IMR-90 (cell line): ENCODE results near the gene FKBP10. TPM values are rescaled to one million over a fixed set of nuclear protein-coding genes. Genes with fewer than 3 reads are reported as not detected.

ENCODE experiments used
- ATAC-seq: fragments of 200-7000 bp; cut with Tn5 transposase; 2 replicates; pipeline ENCODE4 v1.9.1; 2020; ENCODE audit warnings: low read depth, mild to moderate bottlenecking, moderate library complexity
- BruUV-seq: library from RNA; stranded (reverse); fragments of 400-500 nt; replicated peaks from 2 replicates; lab custom pipeline; 2021; lab: Mats Ljungman, UMichigan
- CTCF ChIA-PET: fragments of 300-600 bp; formaldehyde crosslinking; extraction: SDS; loops from one replicate; lab custom pipeline; 2021; ENCODE audit warnings: antibody characterized with exemption; lab: Yijun Ruan, JAX
- POLR2A ChIA-PET: fragments of 300-600 bp; sonication (Branson Sonifier 250); formaldehyde crosslinking; loops from one replicate; lab custom pipeline; 2022; ENCODE audit warnings: antibody characterized with exemption; ENCODE audit not compliant: unreplicated experiment; lab: Charles Lee
- DNase-seq: peaks from one replicate; pipeline ENCODE4 v3.0.0; 2013
- H2AFZ ChIP-seq: replicated peaks from 2 replicates; pipeline ENCODE3; 2013; ENCODE audit warnings: low read length, mild to moderate bottlenecking; ENCODE audit not compliant: poor library complexity
- H2AK5ac ChIP-seq: 2 replicates; pipeline ENCODE4 v1.6.1; 2013; ENCODE audit warnings: low read depth, low read length, inconsistent platforms
- H2AK9ac ChIP-seq: replicated peaks from 2 replicates; pipeline ENCODE3; 2013; ENCODE audit warnings: mild to moderate bottlenecking, low read depth, low read length, moderate library complexity; ENCODE audit not compliant: poor library complexity
- H2BK120ac ChIP-seq: 2 replicates; pipeline ENCODE4 v1.6.1; 2013; ENCODE audit warnings: low read depth, low read length, inconsistent platforms
- H2BK15ac ChIP-seq: 3 replicates; pipeline ENCODE4 v1.6.1; 2013; ENCODE audit warnings: low read depth, low read length, inconsistent platforms
- H2BK20ac ChIP-seq: 2 replicates; pipeline ENCODE4 v1.6.1; 2013; ENCODE audit warnings: low read depth, mild to moderate bottlenecking, inconsistent platforms, low read length, moderate library complexity
- H2BK5ac ChIP-seq: 2 replicates; pipeline ENCODE4 v1.6.1; 2013; ENCODE audit warnings: mild to moderate bottlenecking, low read depth, low read length, inconsistent platforms; ENCODE audit not compliant: poor library complexity, severe bottlenecking
- H3K14ac ChIP-seq: replicated peaks from 2 replicates; pipeline ENCODE4 v1.6.1; 2013; ENCODE audit warnings: low read depth, low read length, inconsistent platforms
- H3K18ac ChIP-seq: 2 replicates; pipeline ENCODE4 v1.6.1; 2013; ENCODE audit warnings: low read depth, low read length, control low read depth
- H3K23ac ChIP-seq: 2 replicates; pipeline ENCODE4 v1.6.1; 2013; ENCODE audit warnings: low read depth, low read length, inconsistent platforms
- H3K27ac ChIP-seq: 2 replicates; pipeline ENCODE4 v1.5.1; 2013; ENCODE audit warnings: mild to moderate bottlenecking, control low read depth, low read length; ENCODE audit not compliant: insufficient read depth
- H3K27me3 ChIP-seq: 2 replicates; pipeline ENCODE4 v1.6.1; 2013; ENCODE audit warnings: low read length; ENCODE audit not compliant: control insufficient read depth, insufficient read depth
- H3K36me3 ChIP-seq: 2 replicates; pipeline ENCODE4 v1.6.1; 2013; ENCODE audit warnings: low read length, mixed read lengths; ENCODE audit not compliant: control insufficient read depth, insufficient read depth
- H3K4ac ChIP-seq: 2 replicates; pipeline ENCODE4 v1.6.1; 2013; ENCODE audit warnings: low read depth, low read length, inconsistent platforms
- H3K4me1 ChIP-seq: 2 replicates; pipeline ENCODE4 v1.6.1; 2013; ENCODE audit warnings: low read length, mixed read lengths; ENCODE audit not compliant: control insufficient read depth, insufficient read depth
- H3K4me2 ChIP-seq: 2 replicates; pipeline ENCODE4 v1.6.1; 2013; ENCODE audit warnings: low read depth, mild to moderate bottlenecking, control low read depth, low read length, moderate library complexity
- H3K4me3 ChIP-seq: 2 replicates; pipeline ENCODE4 v1.5.1; 2013; ENCODE audit warnings: low read depth, mild to moderate bottlenecking, control low read depth, low read length, moderate library complexity; ENCODE audit not compliant: insufficient read depth
- H3K56ac ChIP-seq: 2 replicates; pipeline ENCODE4 v1.6.1; 2013; ENCODE audit warnings: low read length, inconsistent platforms; ENCODE audit not compliant: insufficient read depth; ENCODE audit errors: extremely low read depth
- H3K79me1 ChIP-seq, 2 experiments: 2 replicates each; pipeline ENCODE4 v1.6.1; 2013; ENCODE audit warnings: low read length in 2 of 2, inconsistent platforms in 1 of 2, low read depth in 1 of 2
- H3K9ac ChIP-seq: 2 replicates; pipeline ENCODE4 v1.6.1; 2013; ENCODE audit warnings: low read depth, low read length, control low read depth
- H3K9me1 ChIP-seq: 2 replicates; pipeline ENCODE4 v1.6.1; 2013; ENCODE audit warnings: low read length, inconsistent platforms; ENCODE audit not compliant: insufficient read depth
- H3K9me3 ChIP-seq: 2 replicates; pipeline ENCODE4 v1.6.1; 2013; ENCODE audit warnings: low read length; ENCODE audit not compliant: control insufficient read depth, insufficient read depth
- H4K20me1 ChIP-seq: 2 replicates; pipeline ENCODE4 v1.6.1; 2013; ENCODE audit warnings: low read length, inconsistent platforms; ENCODE audit not compliant: insufficient read depth
- H4K5ac ChIP-seq: 2 replicates; pipeline ENCODE4 v1.6.1; 2013; ENCODE audit warnings: mild to moderate bottlenecking, low read depth, low read length, control low read depth
- H4K8ac ChIP-seq, 2 experiments: 2 replicates each; pipeline ENCODE4 v1.6.1; 2013; ENCODE audit warnings: low read depth in 2 of 2, low read length in 2 of 2, control low read depth in 1 of 2, inconsistent platforms in 1 of 2
- H4K91ac ChIP-seq: 2 replicates; pipeline ENCODE4 v1.6.1; 2013; ENCODE audit warnings: low read depth, low read length, inconsistent platforms; ENCODE audit not compliant: insufficient read depth
- BHLHE40 ChIP-seq: fragments of 150-350 bp; IDR thresholded peaks from 2 replicates; pipeline ENCODE4 v1.6.1; 2016; ENCODE audit warnings: mild to moderate bottlenecking, low read depth, low read length
- CEBPB ChIP-seq: IDR thresholded peaks from 2 replicates; pipeline ENCODE4 v1.6.1; 2012; ENCODE audit warnings: low read depth, low read length, improper control_type of control experiment
- CHD1 ChIP-seq: IDR thresholded peaks from 2 replicates; pipeline ENCODE4 v1.6.1; 2012; ENCODE audit warnings: low read depth, low read length, improper control_type of control experiment
- FOS ChIP-seq: fragments of 150-350 bp; IDR thresholded peaks from 2 replicates; pipeline ENCODE4 v1.6.1; 2016; ENCODE audit warnings: low read depth, low read length
- MAFK ChIP-seq: IDR thresholded peaks from 2 replicates; pipeline ENCODE4 v1.6.1; 2012; ENCODE audit warnings: low read depth, low read length, improper control_type of control experiment
- MAZ ChIP-seq: IDR thresholded peaks from 2 replicates; pipeline ENCODE4 v1.6.1; 2012; ENCODE audit warnings: low read depth, mild to moderate bottlenecking, low read length, improper control_type of control experiment, moderate library complexity, borderline replicate concordance
- NFE2L2 ChIP-seq: fragments of 150-350 bp; IDR thresholded peaks from 2 replicates; pipeline ENCODE4 v1.6.1; 2016; ENCODE audit warnings: low read depth, mild to moderate bottlenecking, low read length
- RAD21 ChIP-seq: IDR thresholded peaks from 2 replicates; pipeline ENCODE4 v1.6.1; 2012; ENCODE audit warnings: low read length, improper control_type of control experiment
- RCOR1 ChIP-seq: IDR thresholded peaks from 2 replicates; pipeline ENCODE4 v1.6.1; 2012; ENCODE audit warnings: mild to moderate bottlenecking, low read length, improper control_type of control experiment; ENCODE audit not compliant: insufficient replicate concordance
- RFX5 ChIP-seq: IDR thresholded peaks from 2 replicates; pipeline ENCODE4 v1.8.0; 2012; ENCODE audit warnings: low read depth, mild to moderate bottlenecking, low read length, moderate library complexity
- SMC3 ChIP-seq: fragments of 150-350 bp; IDR thresholded peaks from 2 replicates; pipeline ENCODE4 v1.6.1; 2016; ENCODE audit warnings: low read depth, mild to moderate bottlenecking, antibody characterized with exemption, low read length, moderate library complexity
- WGBS, 2 experiments: methylation state at CpG; one replicate each; pipeline versions ENCODE4 v1.1.5 to v1.1.7; 2013; ENCODE audit warnings: missing lambda C conversion rate in 2 of 2; ENCODE audit not compliant: insufficient read length in 1 of 2; ENCODE audit errors: extremely low coverage in 2 of 2; 5-methylcytosine and 5-hydroxymethylcytosine counted together
- dilution Hi-C: fragments of 300-500 bp; cut with HindIII; formaldehyde crosslinking; loops from one replicate; pipeline ENCODE4 v1.14.3; 2018; ENCODE audit warnings: low sequenced_read_pairs; ENCODE audit not compliant: unreplicated experiment
- in situ Hi-C: fragments of 300-500 bp; cut with MboI; formaldehyde crosslinking; loops from 3 replicates; pipeline ENCODE4 v1.14.3; 2019; ENCODE audit warnings: low sequenced_read_pairs, inconsistent platforms, mixed read lengths
- intact Hi-C: fragments of 100-400 bp; cut with micrococcal nuclease; formaldehyde crosslinking; loops from 2 replicates; pipeline ENCODE4 v1.10.0; 2022
- polyA plus RNA-seq, 3 experiments: library from polyadenylated mRNA; depleted of rRNA; stranded (reverse); fragments of >200 nt; gene quantifications; 2 replicates each; pipeline ENCODE4 v1.2.3, GENCODE V29; 2012; ENCODE audit warnings: low replicate concordance in 1 of 3
- total RNA-seq: library from RNA; depleted of rRNA; stranded (reverse); fragments of >200 nt; gene quantifications from 2 replicates; pipeline ENCODE4 v1.2.3, GENCODE V29; 2012
- TF ChIP-seq, protein P1 (sequence below): conservative IDR thresholded peaks from 2 replicates; pipeline ENCODE4 v1.5.1; 2012; ENCODE audit warnings: mild to moderate bottlenecking, low read depth, low read length, improper control_type of control experiment
- TF ChIP-seq, protein P2 (sequence below): fragments of 150-350 bp; IDR thresholded peaks from 2 replicates; pipeline ENCODE4 v1.6.1; 2017; ENCODE audit warnings: mild to moderate bottlenecking, antibody characterized with exemption, low read length, low read depth
- TF ChIP-seq, protein P3 (sequence below): fragments of 150-350 bp; IDR thresholded peaks from 2 replicates; pipeline ENCODE4 v1.6.1; 2016; ENCODE audit warnings: low read depth, mild to moderate bottlenecking, low read length, moderate library complexity, borderline replicate concordance

Gene FKBP10
- total and polyA plus RNA-seq, 2 of the 4 experiments (the other 2 are of a cell fraction) = 170 to 984 TPM

DNA sequence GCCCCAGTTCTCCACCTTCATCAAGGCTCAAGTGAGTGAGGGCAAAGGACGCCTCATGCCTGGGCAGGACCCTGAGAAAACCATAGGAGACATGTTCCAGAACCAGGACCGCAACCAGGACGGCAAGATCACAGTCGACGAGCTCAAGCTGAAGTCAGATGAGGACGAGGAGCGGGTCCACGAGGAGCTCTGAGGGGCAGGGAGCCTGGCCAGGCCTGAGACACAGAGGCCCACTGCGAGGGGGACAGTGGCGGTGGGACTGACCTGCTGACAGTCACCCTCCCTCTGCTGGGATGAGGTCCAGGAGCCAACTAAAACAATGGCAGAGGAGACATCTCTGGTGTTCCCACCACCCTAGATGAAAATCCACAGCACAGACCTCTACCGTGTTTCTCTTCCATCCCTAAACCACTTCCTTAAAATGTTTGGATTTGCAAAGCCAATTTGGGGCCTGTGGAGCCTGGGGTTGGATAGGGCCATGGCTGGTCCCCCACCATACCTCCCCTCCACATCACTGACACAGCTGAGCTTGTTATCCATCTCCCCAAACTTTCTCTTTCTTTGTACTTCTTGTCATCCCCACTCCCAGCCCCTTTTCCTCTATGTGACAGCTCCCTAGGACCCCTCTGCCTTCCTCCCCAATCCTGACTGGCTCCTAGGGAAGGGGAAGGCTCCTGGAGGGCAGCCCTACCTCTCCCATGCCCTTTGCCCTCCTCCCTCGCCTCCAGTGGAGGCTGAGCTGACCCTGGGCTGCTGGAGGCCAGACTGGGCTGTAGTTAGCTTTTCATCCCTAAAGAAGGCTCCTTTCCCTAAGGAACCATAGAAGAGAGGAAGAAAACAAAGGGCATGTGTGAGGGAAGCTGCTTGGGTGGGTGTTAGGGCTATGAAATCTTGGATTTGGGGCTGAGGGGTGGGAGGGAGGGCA lies 9.7 kb downstream of the FKBP10 start:
- DNase-seq (no peak), ATAC-seq (no peak; the same call in 1 of the 2 replicates)
- dilution Hi-C loops = no loop called here
- Histone ChIP-seq H3K36me3 (peaks cover 49% of the 10 kb centered on the region), H3K79me1 (peaks cover 7 to 49% of the 10 kb centered on the region in 2 experiments), H4K20me1 (peaks cover 41% of the 10 kb centered on the region), H3K4ac (no peak overlapping the region), H3K9me1 (peaks cover 9% of the 10 kb centered on the region), H3K9ac (no peak overlapping the region), H4K91ac (no peak overlapping the region), H4K5ac (peak overlapping the region; percentile 26; the same call in 1 of the 2 replicates), H3K27ac (no peak overlapping the region), H2BK20ac (no peak overlapping the region), H3K27me3 (no peaks in the 10 kb centered on the region), H3K56ac (no peak overlapping the region), H3K4me1 (no peaks in the 10 kb centered on the region), H2BK5ac (no peak overlapping the region), H3K4me3 (no peak overlapping the region), H2AK5ac (peak overlapping the region; percentile 28; the same call in 1 of the 2 replicates), H2AFZ (peak overlapping the region; percentile 70), H3K14ac (no peak overlapping the region), H2AK9ac (peak overlapping the region; percentile 60), H3K23ac (no peak overlapping the region), H3K4me2 (no peak overlapping the region), H3K9me3 (no peaks in the 10 kb centered on the region), H4K8ac (no peak overlapping the region), H3K18ac (no peak overlapping the region), H2BK120ac (no peak overlapping the region), H2BK15ac (no peak overlapping the region)
- in situ Hi-C loops = no loop called here
- TSS peak; percentile 94 for BruUV-seq
- intact Hi-C loops = no loop called here
- 86% methylated on average over 5 of the region's 12 CpGs; no CpG with 5 or more reads in 1 of the 2 experiments for WGBS, 2 experiments
- ChIA-PET CTCF (no interaction called here), POLR2A (no interaction called here)
- TF ChIP-seq CEBPB = no peak
- TF ChIP-seq SMC3 = no peak
- no peak for TF ChIP-seq MAZ
- TF ChIP-seq, protein P1, sequence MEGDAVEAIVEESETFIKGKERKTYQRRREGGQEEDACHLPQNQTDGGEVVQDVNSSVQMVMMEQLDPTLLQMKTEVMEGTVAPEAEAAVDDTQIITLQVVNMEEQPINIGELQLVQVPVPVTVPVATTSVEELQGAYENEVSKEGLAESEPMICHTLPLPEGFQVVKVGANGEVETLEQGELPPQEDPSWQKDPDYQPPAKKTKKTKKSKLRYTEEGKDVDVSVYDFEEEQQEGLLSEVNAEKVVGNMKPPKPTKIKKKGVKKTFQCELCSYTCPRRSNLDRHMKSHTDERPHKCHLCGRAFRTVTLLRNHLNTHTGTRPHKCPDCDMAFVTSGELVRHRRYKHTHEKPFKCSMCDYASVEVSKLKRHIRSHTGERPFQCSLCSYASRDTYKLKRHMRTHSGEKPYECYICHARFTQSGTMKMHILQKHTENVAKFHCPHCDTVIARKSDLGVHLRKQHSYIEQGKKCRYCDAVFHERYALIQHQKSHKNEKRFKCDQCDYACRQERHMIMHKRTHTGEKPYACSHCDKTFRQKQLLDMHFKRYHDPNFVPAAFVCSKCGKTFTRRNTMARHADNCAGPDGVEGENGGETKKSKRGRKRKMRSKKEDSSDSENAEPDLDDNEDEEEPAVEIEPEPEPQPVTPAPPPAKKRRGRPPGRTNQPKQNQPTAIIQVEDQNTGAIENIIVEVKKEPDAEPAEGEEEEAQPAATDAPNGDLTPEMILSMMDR = no peak
- no peak for TF ChIP-seq MAFK
- no peak for TF ChIP-seq FOS
- TF ChIP-seq, protein P2, sequence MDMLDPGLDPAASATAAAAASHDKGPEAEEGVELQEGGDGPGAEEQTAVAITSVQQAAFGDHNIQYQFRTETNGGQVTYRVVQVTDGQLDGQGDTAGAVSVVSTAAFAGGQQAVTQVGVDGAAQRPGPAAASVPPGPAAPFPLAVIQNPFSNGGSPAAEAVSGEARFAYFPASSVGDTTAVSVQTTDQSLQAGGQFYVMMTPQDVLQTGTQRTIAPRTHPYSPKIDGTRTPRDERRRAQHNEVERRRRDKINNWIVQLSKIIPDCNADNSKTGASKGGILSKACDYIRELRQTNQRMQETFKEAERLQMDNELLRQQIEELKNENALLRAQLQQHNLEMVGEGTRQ = no peak
- no peak for TF ChIP-seq BHLHE40
- no peak for TF ChIP-seq RFX5
- TF ChIP-seq, protein P3, sequence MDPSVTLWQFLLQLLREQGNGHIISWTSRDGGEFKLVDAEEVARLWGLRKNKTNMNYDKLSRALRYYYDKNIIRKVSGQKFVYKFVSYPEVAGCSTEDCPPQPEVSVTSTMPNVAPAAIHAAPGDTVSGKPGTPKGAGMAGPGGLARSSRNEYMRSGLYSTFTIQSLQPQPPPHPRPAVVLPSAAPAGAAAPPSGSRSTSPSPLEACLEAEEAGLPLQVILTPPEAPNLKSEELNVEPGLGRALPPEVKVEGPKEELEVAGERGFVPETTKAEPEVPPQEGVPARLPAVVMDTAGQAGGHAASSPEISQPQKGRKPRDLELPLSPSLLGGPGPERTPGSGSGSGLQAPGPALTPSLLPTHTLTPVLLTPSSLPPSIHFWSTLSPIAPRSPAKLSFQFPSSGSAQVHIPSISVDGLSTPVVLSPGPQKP = no peak
- TF ChIP-seq CHD1 = no peak
- TF ChIP-seq RCOR1 = no peak
- TF ChIP-seq NFE2L2 = no peak
- no peak for TF ChIP-seq RAD21
